A549 (cell line): ENCODE data around the gene MAT2A. TPM values are rescaled to one million over a fixed set of nuclear protein-coding genes. Genes with fewer than 3 reads are reported as not detected.

ENCODE experiments used
- ATAC-seq, 2 experiments: fragments of 200-7000 bp in 1 of 2; fragments of >200 bp in 1 of 2; cut with Nextera tagmentation in 1 of 2; cut with Tn5 transposase in 1 of 2; 3 replicates each; pipeline versions ENCODE4 v1.8.0 to v1.9.1; 2018 to 2020; ENCODE audit warnings: mild to moderate bottlenecking in 1 of 2, moderate library complexity in 1 of 2
- CTCF ChIA-PET: fragments of 300-600 bp; sonication (Branson Sonifier 250); formaldehyde crosslinking; extraction: SDS; loops from one replicate; lab custom pipeline; 2021; ENCODE audit warnings: antibody characterized with exemption, inconsistent platforms; lab: Yijun Ruan, JAX
- POLR2A ChIA-PET: fragments of 350-600 bp; formaldehyde crosslinking; extraction: SDS; loops from one replicate; lab custom pipeline; 2021; ENCODE audit warnings: antibody characterized with exemption, inconsistent platforms; lab: Yijun Ruan, JAX
- DNase-seq, 2 experiments: peaks; one replicate each; pipeline versions ENCODE4 v3.0.0 to v3.0.0-alpha.2; 2011 to 2016; ENCODE audit warnings: low read depth in 1 of 2, low spot score in 1 of 2
- FAIRE-seq: peaks from 2 replicates; lab custom pipeline; 2011; peaks lifted over from hg19 to GRCh38; lab: Jason Lieb, UNC
- H3K27ac ChIP-seq, 2 experiments: fragments of >200 bp; sonication (Bioruptor Twin); formaldehyde crosslinking; 3 replicates each; pipeline ENCODE4 v1.5.1; 2016 to 2017
- H3K4me1 ChIP-seq: fragments of >200 bp; sonication (Bioruptor Twin); formaldehyde crosslinking; 3 replicates; pipeline ENCODE4 v1.6.1; 2016
- H3K4me2 ChIP-seq: fragments of >200 bp; sonication (Bioruptor Twin); formaldehyde crosslinking; 3 replicates; pipeline ENCODE4 v1.6.1; 2016
- H3K4me3 ChIP-seq: fragments of >200 bp; sonication (Bioruptor Twin); formaldehyde crosslinking; 3 replicates; pipeline ENCODE4 v1.5.1; 2016
- H3K9me3 ChIP-seq: fragments of >200 bp; sonication (Bioruptor Twin); formaldehyde crosslinking; 3 replicates; pipeline ENCODE4 v1.6.1; 2016
- ATOH8 ChIP-seq: fragments of 250-450 bp; sonication (Bioruptor Pico); IDR thresholded peaks from 2 replicates; pipeline ENCODE4 v1.5.0; 2020; ENCODE audit warnings: low read depth, mild to moderate bottlenecking, moderate library complexity
- BCL3 ChIP-seq: fragments of >200 bp; sonication (Bioruptor Twin); formaldehyde crosslinking; IDR thresholded peaks from 3 replicates; pipeline ENCODE4 v1.6.1; 2016
- BHLHE40 ChIP-seq: IDR thresholded peaks from 2 replicates; pipeline ENCODE4 v1.6.1; 2012; ENCODE audit warnings: low read depth, low read length, inconsistent platforms
- CEBPB ChIP-seq, 2 experiments: fragments of >200 bp in 1 of 2; sonication (Bioruptor Twin) in 1 of 2; formaldehyde crosslinking in 1 of 2; IDR thresholded peaks; 2 replicates each; pipeline ENCODE4 v1.6.1; 2012 to 2016
- CTCF ChIP-seq: fragments of >200 bp; sonication (Bioruptor Twin); formaldehyde crosslinking; IDR thresholded peaks from 3 replicates; pipeline ENCODE4 v1.5.1; 2016
- FOSB ChIP-seq: fragments of 250-450 bp; sonication (Bioruptor Pico); IDR thresholded peaks from 2 replicates; pipeline ENCODE4 v1.5.0; 2020; ENCODE audit warnings: mild to moderate bottlenecking, moderate library complexity
- FOSL2 ChIP-seq, 2 experiments: fragments of 450-650 bp in 1 of 2; fragments of >200 bp in 1 of 2; sonication (Bioruptor Twin) in 1 of 2; formaldehyde crosslinking; IDR thresholded peaks; 2 replicates each; pipeline versions ENCODE4 v1.5.0 to v1.6.1; 2016 to 2020; ENCODE audit warnings: mild to moderate bottlenecking in 1 of 2, moderate library complexity in 1 of 2
- HDAC2 ChIP-seq: fragments of 200-600 bp; sonication (generic); IDR thresholded peaks from 2 replicates; pipeline ENCODE4 v1.6.1; 2016
- HMGXB4 ChIP-seq: fragments of 250-450 bp; sonication (Bioruptor Pico); IDR thresholded peaks from 2 replicates; pipeline ENCODE4 v1.5.0; 2021; ENCODE audit warnings: mild to moderate bottlenecking, moderate library complexity, borderline replicate concordance
- HOXA7 ChIP-seq: fragments of 250-450 bp; sonication (Bioruptor Pico); IDR thresholded peaks from 2 replicates; pipeline ENCODE4 v1.5.0; 2020; ENCODE audit warnings: mild to moderate bottlenecking, moderate library complexity
- HOXB5 ChIP-seq: fragments of 250-450 bp; sonication (Bioruptor Pico); IDR thresholded peaks from 2 replicates; pipeline ENCODE4 v1.5.0; 2020; ENCODE audit warnings: mild to moderate bottlenecking, moderate library complexity
- MAFK ChIP-seq: fragments of 450-650 bp; IDR thresholded peaks from 2 replicates; pipeline ENCODE4 v1.6.1; 2014; ENCODE audit not compliant: partially characterized antibody
- MAZ ChIP-seq: fragments of 150-350 bp; IDR thresholded peaks from 2 replicates; pipeline ENCODE4 v1.6.1; 2014; ENCODE audit warnings: antibody characterized with exemption, low read depth, low read length, borderline replicate concordance
- NPAS2 ChIP-seq: fragments of 250-450 bp; sonication (Bioruptor Pico); IDR thresholded peaks from 2 replicates; pipeline ENCODE4 v1.8.0; 2022; ENCODE audit warnings: mild to moderate bottlenecking, moderate library complexity, borderline replicate concordance
- POLR2AphosphoS2 ChIP-seq: conservative IDR thresholded peaks from 2 replicates; pipeline ENCODE4 v1.6.1; 2012; ENCODE audit warnings: low read length, improper control_type of control experiment, inconsistent platforms
- RAD21 ChIP-seq, 2 experiments: fragments of >200 bp in 1 of 2; sonication (Bioruptor Twin) in 1 of 2; formaldehyde crosslinking in 1 of 2; IDR thresholded peaks in 1 of 2; conservative IDR thresholded peaks in 1 of 2; 2 replicates in 1 of 2; 3 replicates in 1 of 2; pipeline ENCODE4 v1.6.1; 2012 to 2018; ENCODE audit warnings: inconsistent platforms in 1 of 2
- REST ChIP-seq: fragments of 200-600 bp; sonication (generic); IDR thresholded peaks from 2 replicates; pipeline ENCODE4 v1.6.1; 2016; ENCODE audit warnings: antibody characterized with exemption, mild to moderate bottlenecking, moderate library complexity
- RNF2 ChIP-seq: fragments of 200-600 bp; sonication (generic); IDR thresholded peaks from 2 replicates; pipeline ENCODE4 v1.6.1; 2016; ENCODE audit warnings: low read depth, mild to moderate bottlenecking, antibody characterized with exemption, moderate library complexity, borderline replicate concordance
- SMC3 ChIP-seq: fragments of >200 bp; sonication (Bioruptor Twin); formaldehyde crosslinking; IDR thresholded peaks from 3 replicates; pipeline ENCODE4 v1.6.1; 2018; ENCODE audit warnings: inconsistent platforms
- TP53 ChIP-seq: fragments of 250-450 bp; sonication (Bioruptor Pico); IDR thresholded peaks from 2 replicates; pipeline ENCODE4 v1.5.0; 2021; ENCODE audit warnings: mild to moderate bottlenecking, moderate library complexity
- ZC3H11A ChIP-seq: fragments of 450-650 bp; IDR thresholded peaks from 2 replicates; pipeline ENCODE4 v1.6.1; 2014; ENCODE audit warnings: antibody characterized with exemption, mild to moderate bottlenecking
- ZFP36 ChIP-seq: fragments of 450-650 bp; IDR thresholded peaks from 2 replicates; pipeline ENCODE4 v1.6.1; 2014; ENCODE audit warnings: borderline replicate concordance; ENCODE audit not compliant: partially characterized antibody
- ZNF302 ChIP-seq: fragments of 250-450 bp; sonication (Bioruptor Pico); IDR thresholded peaks from 2 replicates; pipeline ENCODE4 v1.9.0; 2021; ENCODE audit warnings: inconsistent platforms, mild to moderate bottlenecking, moderate library complexity
- WGBS: methylation state at CpG from one replicate; pipeline ENCODE4 v1.1.6; 2017; ENCODE audit errors: missing lambda C conversion rate; 5-methylcytosine and 5-hydroxymethylcytosine counted together
- polyA plus RNA-seq, 4 experiments: library from polyadenylated mRNA; depleted of rRNA in 3 of 4; stranded (reverse); fragments of >200 nt; fragmentation: RNase III in 1 of 4; extraction: RNeasy Plus Mini Kit Qiagen cat#74134 plus additional on column Dnase treatment in 1 of 4; gene quantifications; 2 replicates in 3 of 4; 3 replicates in 1 of 4; pipeline ENCODE4 v1.2.3, GENCODE V29; 2011 to 2017

MAT2A gene
- polyA plus RNA-seq, 2 of the 4 experiments (the other 2 are of a cell fraction) = 370 to 1,024 TPM

GRCh38 chr2:85575739-85576138 is 36.8 kb downstream of the MAT2A start:
- ChIA-PET POLR2A (no interaction called here), CTCF (interaction anchor here (0.6 to 1.5 kb wide), 3 partner anchors 15 to 332 kb away, joined by 3 to 4 read pairs (median 3); no protein-coding TSS in a partner anchor)
- Histone ChIP-seq H3K4me3 (no peak overlapping the region), H3K27ac (no peak overlapping the region), H3K4me1 (peaks cover 5% of the 10 kb centered on the region; the same call in 1 of the 3 replicates), H3K9me3 (no peaks in the 10 kb centered on the region), H3K4me2 (no peak overlapping the region)
- TF ChIP-seq REST (no peak), HOXB5 (CRISPR knock-in tag) (no peak), BHLHE40 (no peak), ZFP36 (no peak), MAZ (no peak), HDAC2 (no peak), NPAS2 (CRISPR knock-in tag) (no peak), RAD21 (conservative IDR thresholded peaks at IDR 0.05 in 1 of 2, IDR thresholded peaks at IDR 0.05 in 1 of 2) (no peak), BCL3 (no peak), ZNF302 (CRISPR knock-in tag) (no peak), ZC3H11A (no peak), RNF2 (no peak), HMGXB4 (no peak), TP53 (CRISPR knock-in tag) (no peak), HOXA7 (CRISPR knock-in tag) (no peak), CTCF (no peak)
- WGBS = 89% methylated on average over 8 of the region's 8 CpGs
- no peak for FAIRE-seq
- ATAC-seq = no peak
- DNase-seq = no peak

GRCh38 chr2:85577063-85577385 is 38.1 kb downstream of the MAT2A start:
- no peak for ATAC-seq
- peak overlapping the region; percentile 62 for H3K4me2 ChIP-seq
- CTCF ChIA-PET = interaction anchor here (0.6 to 1.5 kb wide), 4 partner anchors 14 to 156 kb away, joined by 3 to 4 read pairs (median 4); partner anchors contain the start of gene USP39

More at GRCh38 chr2:85577063-85577385, 38.1 kb downstream of the MAT2A start:
- WGBS = 64% methylated on average over 3 of the region's 3 CpGs
- H3K9me3 ChIP-seq = no peaks in the 10 kb centered on the region
- FAIRE-seq (no peak), DNase-seq (no peak)
- H3K4me3 ChIP-seq = no peak overlapping the region
- H3K4me1 ChIP-seq = peaks cover 5% of the 10 kb centered on the region; the same call in 1 of the 3 replicates
- H3K27ac ChIP-seq = peak overlapping the region; percentile 52 to 65; a peak in 5 of 6 replicates
- TF ChIP-seq ATOH8 (CRISPR knock-in tag) (no peak), NPAS2 (CRISPR knock-in tag) (no peak), SMC3 (no peak), RNF2 (no peak), ZC3H11A (no peak), MAZ (no peak), HOXA7 (CRISPR knock-in tag) (no peak), CEBPB (IDR thresholded peaks at IDR 0.05) (no peak), FOSL2 (IDR thresholded peaks at IDR 0.05) (no peak), FOSL2 (CRISPR knock-in tag; IDR thresholded peaks at IDR 0.05) (no peak), BHLHE40 (no peak), MAFK (no peak), ZFP36 (no peak), POLR2AphosphoS2 (no peak), FOSB (CRISPR knock-in tag) (no peak)
- POLR2A ChIA-PET = no interaction called here
